Stimulated activated CD4-positive, alpha-beta T cell treated with anti-CD3 and anti-CD28 coated beads, Interleukin-12 subunit alpha, Interleukin-12 subunit beta, amount 100 ng/mL, for 4 hours (primary cell): ENCODE measurements around the gene FILIP1L.

Experiments used
- DNase-seq: peaks from one replicate; pipeline ENCODE4 v3.0.0-alpha.2; 2020

Gene FILIP1L

DNA sequence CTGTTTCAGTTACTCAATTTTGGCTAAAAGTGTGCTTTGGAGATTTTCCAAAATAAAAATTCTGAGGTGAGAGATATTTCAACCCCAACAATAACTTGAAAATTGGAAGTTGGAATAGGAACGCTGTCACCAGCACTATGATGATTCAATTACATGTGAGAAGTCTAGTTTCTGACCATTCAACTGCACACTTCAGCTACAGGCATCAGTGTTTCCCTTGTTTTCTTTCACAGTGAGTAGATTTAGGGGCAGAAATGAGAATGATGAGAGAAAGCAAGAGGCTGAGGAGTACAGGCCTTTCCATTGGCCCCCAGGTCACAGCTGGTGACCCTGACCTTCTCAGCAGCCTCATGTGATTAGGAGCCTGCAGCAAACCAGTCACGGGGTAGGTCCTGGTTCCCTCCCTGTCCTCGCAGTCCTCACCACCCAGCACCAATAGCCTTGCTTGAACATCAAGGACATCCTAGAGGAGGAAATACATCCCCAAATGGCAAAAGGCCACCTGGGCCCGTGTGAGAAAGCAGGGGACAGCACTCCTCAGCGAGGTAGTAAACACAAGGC lies 10.0 kb upstream of the FILIP1L start:
- DNase-seq, result no peak

DNA sequence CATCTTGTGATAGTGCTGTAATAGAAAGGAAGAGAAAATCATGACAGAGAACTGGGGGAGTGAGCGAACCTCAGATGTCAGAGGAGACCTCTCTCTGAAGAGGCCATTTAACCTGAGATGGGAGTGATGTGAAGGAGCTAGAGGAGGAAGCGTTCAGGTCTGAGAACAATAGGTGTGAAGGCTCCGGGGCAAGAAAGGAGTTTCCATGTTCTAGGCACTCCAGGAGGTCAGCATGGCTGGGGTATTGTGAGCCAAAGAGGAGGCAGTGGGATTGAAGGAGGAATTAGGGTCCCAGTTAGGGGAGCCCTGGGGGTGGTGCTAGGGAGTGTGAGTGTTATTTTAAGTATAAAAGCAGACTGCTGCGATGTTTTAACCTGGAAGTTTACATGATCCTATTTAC lies 8.8 kb upstream of the FILIP1L start:
- DNase-seq, result no peak

DNA sequence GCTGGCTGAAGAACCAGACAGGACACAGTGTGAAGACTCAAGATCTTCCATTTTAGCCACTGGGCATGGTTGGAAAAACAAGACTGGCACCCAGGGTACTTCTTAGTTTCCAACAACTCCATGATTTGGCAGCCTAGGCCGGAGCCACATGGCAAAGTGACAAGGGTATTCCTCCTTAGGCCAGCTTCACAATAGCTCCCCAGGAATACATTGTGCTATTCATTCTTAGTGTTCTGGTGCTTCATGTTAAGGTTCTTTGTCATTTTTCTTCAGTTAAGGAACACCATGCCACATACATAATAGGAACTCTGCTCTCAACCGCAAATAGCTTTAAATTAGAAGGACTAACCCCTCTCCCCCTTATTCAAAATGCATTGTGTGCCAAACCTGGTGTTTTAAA lies 8.0 kb upstream of the FILIP1L start:
- DNase-seq, result no peak

DNA sequence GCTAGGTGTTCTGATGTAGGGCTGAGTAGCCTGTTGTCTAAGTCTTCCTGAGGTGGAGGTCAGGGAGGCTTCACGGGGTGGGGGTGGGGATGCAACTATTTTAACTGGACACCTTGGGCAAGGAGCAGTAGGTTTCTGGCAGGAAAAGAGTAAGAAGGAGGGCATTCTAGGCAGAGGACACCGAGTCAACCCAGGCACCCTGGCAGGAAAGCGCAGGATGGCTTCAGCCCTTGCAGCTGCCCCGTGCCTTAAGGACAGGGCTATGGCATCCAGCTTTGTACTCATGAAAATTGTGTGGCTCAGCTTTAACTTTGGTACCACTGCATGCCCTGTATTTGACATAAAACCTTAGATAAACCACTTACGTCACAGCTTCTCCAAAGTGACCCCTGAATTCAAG lies 6.4 kb upstream of the FILIP1L start:
- DNase-seq, result no peak

DNA sequence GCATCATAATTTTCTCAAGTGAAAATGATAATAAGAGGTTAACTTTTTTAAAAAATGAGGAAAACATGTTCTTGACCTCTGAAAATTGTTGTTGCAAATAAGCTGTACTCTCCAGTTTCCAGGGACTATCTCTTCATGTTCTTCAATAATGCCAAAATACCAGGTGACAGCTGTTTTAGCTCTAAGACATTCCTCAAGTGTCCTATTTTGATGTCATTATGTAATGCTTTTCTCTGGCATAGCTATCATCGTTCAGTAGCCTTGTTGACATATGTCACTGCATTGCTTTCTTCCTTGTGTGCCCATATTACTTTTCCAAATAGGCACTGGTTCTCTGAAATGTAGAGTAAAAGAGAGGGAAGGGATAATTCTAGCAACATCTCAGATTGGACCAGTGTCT lies 5.7 kb upstream of the FILIP1L start:
- no peak for DNase-seq

DNA sequence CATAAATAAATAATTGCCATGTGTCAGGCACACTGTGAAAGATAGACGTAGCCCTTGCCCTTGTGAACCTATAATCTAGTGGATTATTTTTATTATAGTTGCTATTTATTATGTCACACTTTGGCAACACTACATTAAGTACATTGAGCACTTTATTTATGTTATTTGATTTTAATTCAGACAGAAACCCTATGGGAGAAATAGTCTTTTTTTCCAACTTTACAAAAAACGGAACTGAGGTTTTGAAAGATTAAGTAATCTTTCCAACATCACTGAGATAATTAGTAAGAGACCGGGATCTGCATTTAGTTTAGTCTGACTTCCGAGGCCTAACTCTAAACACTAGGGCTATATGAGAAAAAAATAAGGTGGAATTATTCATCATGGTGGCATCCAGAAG lies 2.8 kb upstream of the FILIP1L start:
- no peak for DNase-seq

DNA sequence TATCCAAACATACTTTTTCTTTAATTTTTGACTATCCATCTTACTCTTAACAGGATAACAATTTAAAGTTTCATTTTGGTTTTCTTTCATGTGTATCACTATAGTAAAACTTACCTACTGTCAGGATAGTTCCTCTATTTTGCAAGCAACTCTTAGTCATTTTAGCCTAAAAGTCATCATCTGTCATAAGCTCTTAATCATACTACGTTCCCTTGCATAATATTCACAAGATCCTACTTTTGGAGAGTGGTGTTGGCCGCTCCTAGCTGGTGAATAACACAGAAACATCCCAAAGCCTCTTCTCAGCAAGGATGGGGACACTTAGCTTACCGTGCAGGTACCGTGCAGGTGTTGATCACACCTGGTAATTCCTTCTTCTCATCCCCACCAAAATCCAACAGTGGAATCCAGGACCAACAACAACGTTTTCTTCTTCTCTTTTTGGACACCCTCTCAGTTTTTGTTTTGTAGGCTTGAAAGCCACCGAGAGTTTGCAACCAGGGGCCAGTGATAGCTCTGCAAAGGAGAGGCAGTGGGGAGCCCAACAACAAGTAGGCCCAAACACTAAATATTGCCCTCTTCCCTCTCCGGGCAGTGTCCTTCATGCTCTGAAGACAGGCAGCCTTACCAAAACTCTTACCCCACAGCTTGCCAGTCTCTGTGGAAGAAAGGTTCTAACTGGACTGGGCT lies 433 bp downstream of the FILIP1L start:
- no peak for DNase-seq

DNA sequence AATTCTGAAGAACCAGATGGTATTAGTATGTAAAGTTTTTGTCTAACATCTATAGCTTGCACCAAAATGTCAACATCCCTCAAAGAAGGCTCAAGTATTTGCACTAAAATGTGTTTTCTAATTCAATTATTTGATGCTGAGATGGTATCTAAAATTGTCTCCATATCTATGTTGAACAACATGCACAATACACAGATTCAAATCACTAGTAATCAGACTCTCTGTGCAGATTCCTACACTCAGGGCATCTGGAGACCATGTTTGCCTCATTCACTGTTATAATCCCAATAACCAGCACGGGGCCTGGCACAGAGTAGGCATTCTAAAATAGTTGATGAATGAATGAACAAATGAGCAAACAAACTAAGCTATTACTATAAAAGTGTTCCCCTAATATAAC lies 2.6 kb downstream of the FILIP1L start:
- no peak for DNase-seq

DNA sequence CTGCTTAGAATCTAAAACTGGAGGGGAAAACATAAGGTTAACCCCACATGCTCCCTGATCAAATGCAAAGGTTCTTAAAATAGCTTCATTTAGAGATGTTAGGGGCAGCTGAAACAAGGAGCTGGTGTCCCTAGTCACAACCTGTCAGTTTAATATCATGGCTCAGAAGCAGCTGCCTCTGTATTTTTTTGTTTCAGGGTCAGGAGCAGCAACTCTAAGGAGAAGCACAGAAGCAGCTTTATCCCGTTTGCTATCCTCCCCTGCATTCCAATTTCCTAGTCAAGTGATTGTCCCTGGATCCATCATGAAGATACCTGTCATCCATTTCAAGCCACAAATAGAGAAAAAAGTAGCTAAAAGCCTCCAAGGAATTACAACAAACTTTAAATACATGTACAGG lies 4.1 kb downstream of the FILIP1L start:
- no peak for DNase-seq

DNA sequence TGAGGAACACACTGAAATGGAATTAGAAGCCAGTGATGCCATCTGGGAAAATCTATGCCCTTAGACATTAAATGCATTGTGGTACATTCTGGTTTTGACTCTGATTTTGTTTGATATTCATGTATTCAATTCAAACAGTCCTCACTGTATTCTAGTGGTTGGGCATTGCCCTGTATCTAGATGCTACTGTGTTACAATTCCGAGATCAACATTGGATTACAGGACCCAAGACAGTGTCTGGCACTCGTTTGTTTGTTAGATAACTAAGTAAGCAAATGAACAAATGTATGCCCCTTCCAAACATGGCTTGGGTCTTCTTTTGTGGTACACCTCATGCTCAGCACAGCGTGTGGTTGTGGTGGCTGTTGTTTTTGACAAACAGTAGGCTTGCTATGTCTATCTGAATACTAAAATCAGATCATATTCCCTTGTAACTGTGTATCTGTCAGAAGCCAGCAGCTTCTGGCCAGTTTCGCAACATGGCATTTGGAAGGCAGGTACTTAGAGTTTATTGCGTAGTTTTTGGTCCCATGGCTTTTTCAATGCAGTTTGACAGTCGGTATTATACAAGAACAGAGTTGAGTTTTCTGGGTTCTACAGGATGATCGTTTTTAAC lies 5.7 kb downstream of the FILIP1L start:
- DNase-seq, result no peak

DNA sequence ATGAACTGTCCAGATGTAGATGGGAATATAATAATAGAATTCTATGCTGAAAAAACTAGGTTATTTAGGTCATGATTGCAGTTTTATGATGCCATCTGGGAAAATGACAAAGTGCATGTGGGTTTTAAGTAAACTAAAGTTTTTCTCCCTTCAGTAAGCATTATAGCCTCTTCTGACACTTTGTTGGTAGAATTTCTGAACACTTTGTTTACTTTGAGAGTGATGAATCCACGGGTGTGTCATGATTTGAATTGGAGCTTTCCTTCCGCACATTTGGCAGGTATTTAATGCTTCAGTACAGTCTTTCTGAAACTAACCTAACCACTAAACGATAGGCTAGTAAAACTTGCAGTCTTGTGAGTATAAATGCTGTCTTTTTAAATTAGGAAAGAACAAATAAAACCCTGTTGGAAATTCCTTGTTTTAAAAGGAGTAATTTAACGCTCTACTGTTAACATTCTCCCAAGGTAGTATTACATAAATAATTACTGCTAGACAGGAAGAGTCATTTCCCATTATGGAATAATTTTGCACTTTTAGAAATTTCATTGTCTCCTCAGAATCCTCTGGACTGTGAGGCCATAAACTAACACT lies 7.0 kb downstream of the FILIP1L start:
- no peak for DNase-seq

DNA sequence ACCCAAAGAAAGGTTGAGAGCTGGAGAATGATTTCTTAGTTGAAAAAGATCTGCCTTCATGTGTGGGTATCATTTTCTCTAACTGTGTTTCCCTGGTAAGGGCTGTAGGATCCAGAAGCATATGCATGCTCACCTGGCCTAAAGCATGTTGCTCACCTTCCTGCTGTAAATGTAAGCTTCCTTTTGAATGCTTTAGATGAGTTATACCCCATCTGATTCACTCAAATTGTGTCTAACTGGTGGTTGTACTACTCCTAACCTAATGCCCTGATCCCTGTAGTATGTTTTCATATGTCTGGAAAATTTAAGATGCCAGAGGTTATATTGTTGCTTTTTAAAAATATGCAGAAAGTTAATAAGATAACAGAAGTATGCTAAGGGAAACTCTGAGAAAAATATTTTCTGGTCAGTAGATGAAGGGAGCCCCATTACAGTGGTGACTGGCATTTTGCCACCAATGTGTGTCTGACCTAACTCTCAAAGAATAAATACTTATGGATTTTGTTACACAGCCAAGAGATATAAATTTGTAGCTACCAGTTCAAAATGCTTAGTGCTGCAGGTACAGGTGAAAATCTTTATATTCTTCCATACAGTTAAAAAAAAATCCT lies 7.7 kb downstream of the FILIP1L start:
- no peak for DNase-seq

DNA sequence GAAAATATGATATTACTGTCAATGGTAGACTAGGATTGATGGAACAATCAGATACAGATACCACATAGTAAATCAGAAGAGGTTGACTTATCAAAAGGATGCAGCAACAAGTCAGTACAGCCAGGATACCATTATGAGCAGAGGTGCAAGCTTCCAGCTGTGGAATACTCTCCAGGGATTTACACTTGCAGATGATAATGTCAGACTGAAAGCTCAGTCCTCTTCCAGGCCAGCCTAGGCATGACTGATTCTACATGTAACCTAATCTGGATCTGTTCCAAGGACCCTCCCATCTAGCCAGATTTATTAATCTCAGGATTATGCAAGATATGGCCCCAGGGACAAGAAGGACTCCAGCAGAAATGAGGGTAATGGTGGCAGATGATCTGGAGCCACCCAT lies 8.2 kb downstream of the FILIP1L start:
- DNase-seq, result no peak

DNA sequence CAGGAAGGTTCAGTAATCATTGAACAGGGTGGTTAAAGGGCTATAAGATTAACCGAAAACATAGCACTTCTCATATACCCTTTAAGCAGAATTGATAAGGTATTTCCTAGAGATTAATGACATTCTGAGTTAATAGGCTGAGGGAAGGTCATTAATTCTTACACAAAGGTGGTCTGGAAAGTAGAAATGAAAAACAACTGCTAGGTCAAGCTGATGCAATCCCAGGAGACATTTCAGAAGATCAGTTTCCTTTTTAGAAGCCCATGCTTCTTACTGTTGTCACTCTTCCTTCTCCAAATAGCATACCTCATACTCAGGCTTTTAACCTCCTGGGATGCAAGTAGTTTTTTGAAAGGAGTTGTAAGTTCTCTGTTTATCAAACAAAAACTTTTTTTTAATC lies 8.8 kb downstream of the FILIP1L start:
- DNase-seq, result no peak

DNA sequence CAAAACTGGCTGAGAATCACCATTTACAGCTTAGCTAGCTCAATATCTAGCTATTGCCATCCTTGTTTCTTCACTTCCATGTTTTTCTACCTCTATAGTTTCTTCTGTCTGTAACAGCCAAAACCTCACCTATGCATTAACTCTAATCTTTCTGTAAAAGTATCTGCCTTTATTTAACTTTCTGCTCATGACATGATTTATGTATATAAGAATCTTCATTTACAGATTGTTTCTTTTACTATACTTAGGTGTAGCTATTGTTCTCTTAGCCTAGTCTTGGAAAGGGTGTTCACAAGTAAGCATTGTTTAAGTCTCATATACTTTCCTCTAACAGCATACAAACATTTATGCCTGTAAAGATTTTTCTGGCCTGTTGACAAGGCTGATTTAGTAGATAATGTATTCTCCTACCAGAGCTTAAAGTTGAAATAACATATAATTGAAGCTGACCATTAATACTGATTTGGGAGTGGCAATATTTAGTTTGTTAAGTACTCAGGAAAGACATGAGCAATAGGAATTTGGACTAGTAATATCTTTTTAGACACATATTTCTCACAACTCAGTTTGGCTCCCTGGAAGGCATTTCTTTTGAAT lies 9.4 kb downstream of the FILIP1L start:
- no peak for DNase-seq

DNA sequence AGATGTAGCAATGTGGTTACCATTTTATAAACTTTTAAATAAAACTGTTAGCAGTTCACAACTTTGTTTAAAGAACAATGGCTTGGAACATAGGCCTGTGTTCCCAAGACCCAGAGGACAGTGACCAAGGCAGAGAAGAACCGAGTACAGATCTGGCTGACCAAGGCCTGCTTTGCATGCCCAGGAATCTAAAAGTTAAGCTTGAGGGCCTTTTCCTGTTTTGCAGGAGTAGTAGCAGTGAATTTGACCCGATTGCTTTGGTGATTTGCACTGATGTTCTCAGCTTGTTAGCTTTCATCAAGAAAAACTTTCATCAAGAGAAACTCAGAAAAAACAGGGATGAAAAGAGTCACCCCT lies 9.9 kb downstream of the FILIP1L start:
- no peak for DNase-seq

DNA sequence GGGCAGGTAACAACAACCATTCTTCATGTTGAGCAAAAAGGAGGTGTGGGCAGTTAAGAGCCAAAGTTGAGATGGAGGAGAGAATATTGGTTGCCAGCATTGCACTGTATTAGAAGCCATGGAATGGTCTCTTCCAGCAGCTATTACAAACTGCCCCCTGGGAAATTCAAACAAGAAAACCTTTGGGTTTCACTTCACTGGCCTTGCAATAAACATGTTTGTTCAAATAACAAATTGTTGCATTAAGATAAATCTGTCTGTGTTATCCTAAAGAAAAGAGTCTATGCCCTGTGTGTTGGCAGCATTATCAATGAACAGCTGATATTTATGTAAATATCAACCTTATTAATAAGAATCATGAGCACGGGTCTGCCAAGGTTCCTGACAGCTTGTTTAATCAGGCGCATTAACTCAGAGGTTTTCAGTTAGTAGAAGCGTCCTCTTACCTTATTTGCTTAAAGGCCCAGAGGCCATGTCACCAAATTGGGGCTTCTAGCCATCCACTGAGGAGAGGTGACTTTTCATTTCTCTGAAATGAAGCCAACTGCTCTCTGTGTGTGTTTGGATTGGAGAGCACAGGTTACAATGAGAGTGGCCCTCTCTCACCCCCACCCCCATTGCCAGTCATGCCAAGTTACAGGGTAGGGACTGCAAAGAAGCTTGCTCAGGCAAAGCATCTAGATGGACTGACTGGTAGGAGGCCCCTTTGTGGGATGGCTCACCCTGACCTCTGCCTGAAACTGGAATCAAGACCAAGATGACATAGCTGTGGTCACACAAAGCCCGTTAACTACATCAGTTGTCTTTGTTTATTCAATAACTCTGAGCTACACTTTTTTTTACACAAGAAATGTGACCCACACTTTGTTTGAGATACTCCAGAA lies 10.5 kb downstream of the FILIP1L start:
- no peak for DNase-seq

DNA sequence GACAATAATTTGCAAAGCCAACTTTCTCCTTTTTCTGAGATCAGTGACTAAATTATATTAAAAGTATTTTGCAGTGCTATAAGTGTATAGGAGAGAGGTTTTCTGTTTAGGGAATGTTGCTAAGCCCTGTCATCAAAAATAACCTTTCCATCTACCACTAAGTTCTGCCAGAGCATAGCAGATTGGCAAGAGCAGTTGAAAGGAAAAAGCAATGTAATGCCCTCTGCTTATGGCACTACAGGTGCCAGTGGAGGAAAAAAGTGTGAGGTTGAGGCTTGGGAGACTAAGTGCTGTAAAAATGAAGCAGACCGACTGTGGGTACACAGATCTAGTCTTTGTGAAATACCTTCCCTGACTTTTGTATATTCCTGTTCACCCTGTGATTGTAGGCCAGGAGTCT lies 11.5 kb downstream of the FILIP1L start:
- no peak for DNase-seq

DNA sequence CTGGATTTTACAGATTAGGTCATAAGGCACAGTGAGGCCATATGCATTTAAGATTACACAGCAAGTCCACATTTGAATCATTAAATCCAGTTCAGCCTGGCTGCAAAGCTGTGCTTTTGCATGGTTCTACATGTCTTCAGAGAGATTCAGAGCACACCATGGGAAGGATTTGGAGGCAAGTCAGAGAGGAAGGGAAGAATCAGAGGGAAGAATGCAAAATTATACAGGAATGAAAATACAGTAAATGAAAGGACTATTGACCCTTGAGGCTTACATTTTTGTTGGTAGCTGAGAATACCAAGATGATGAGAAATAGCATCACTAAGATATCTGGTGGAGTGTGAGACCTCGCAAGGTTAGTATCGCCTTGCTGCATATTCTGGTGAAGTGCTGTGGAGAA lies 13.9 kb downstream of the FILIP1L start:
- DNase-seq, result no peak

DNA sequence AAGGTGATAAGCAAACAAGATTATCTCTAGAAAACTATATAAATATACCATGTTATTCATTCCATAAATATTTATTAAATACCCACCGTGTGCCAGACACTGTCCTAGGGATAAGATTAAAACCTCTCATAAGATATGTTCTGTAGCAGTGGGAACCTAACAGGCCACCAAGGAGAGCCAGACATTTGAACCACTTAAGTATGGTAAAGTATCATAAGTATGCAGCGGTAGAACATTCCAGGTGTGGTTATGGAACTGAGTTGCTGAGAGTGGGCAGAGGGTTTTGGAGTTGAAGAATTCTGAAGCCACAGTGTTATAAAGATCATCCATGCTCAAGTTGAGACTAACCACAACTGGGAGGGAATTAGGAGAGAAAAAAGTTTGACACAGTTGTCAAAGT lies 14.7 kb downstream of the FILIP1L start:
- no peak for DNase-seq

DNA sequence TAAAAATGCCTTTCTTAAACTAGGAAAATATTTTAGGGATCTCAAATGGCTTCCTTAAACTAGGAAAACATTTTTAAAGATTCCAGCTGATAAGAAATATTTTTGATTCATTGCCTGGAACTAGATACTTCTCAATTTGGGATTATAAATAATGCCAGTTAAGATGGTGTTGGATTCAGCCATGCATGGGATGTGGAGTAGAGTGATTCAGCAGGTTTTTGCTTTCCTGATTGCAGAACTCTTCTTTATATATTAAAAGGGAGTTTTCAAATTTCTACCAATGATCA lies 15.6 kb downstream of the FILIP1L start:
- no peak for DNase-seq

DNA sequence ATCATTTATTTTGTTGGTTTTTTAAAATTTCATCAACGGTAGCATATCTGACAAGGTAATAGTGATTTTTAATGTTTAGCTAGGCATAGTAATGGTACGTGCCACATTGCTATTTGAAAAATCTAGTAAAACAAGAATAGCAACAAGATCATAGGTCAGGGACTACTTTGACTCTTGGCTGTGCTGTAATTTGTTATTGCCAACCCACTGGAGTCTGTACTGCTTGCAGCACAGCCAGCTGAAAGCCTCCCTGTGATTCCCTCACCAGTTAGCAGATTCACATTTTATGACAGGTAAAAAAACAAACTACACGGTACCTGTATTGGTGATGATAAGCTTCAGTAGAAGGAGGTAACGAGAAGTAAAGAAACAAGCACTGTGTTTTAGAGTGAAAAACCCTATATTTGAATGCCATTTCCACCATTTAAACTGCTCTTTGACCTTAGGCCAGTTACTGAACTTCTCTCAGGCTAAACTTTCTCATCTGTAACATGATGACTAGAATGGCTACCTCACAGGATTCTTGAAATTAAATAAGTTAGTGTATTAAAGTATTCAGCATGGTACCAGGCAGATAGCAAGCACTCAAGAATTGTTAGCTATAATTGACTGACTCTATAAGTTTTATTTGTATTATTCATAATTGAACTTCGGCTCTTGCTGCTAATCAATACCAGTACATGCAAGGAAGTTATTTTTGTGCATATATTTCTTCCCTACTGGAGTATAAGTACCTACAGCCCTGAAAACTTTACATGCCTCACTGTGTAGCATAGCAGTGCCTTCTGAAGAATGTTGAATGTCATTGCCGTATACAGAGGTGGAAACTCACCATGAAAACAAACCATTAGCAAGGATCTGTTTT lies 16.1 kb downstream of the FILIP1L start:
- no peak for DNase-seq
